HepG2 (cell line): ENCODE results near the gene EPHA6. TPM values are rescaled to one million over a fixed set of nuclear protein-coding genes. Genes with fewer than 3 reads are reported as not detected.
"Not testable (repeated sequence)": the region's sequence is repeated elsewhere in the genome, so short reads cannot be mapped to it uniquely, and the experiment has no call there.

ENCODE experiments used
- ATAC-seq: fragments of 200-7000 bp; cut with Tn5 transposase; 3 replicates; pipeline ENCODE4 v1.9.1; 2020; ENCODE audit warnings: mild to moderate bottlenecking, moderate library complexity
- BruUV-seq: library from RNA; stranded (reverse); fragments of 400-500 nt; replicated peaks from 2 replicates; lab custom pipeline; 2021; lab: Mats Ljungman, UMichigan
- CTCF ChIA-PET: fragments of 300-600 bp; formaldehyde crosslinking; extraction: SDS; loops from one replicate; lab custom pipeline; 2021; ENCODE audit warnings: low total read pairs, inconsistent platforms, low intra/inter-chr PET ratio; lab: Yijun Ruan, JAX
- POLR2A ChIA-PET: fragments of 350-600 bp; sonication (Branson Sonifier 250); formaldehyde crosslinking; loops from one replicate; lab custom pipeline; 2020; ENCODE audit warnings: antibody characterized with exemption, inconsistent platforms; lab: Yijun Ruan, JAX
- DNase-seq: peaks from one replicate; pipeline ENCODE4 v3.0.0-alpha.2; 2015; ENCODE audit warnings: low spot score
- FAIRE-seq: peaks from 3 replicates; lab custom pipeline; 2011; peaks lifted over from hg19 to GRCh38; lab: Jason Lieb, UNC
- H2AFZ ChIP-seq: one replicate; pipeline ENCODE4 v1.6.1; 2011; ENCODE audit warnings: low read length, inconsistent platforms
- H3K27ac ChIP-seq: fragments of 300-600 bp; 3 replicates; pipeline ENCODE4 v1.8.0; 2011; ENCODE audit warnings: mixed run types, mild to moderate bottlenecking, mixed read lengths, low read length, inconsistent platforms; ENCODE audit not compliant: insufficient read depth; ENCODE audit errors: extremely low read length
- H3K27me3 ChIP-seq, 2 experiments: fragments of 200-600 bp in 1 of 2; 2 replicates in 1 of 2; 3 replicates in 1 of 2; pipeline versions ENCODE4 v1.6.0 to v1.8.0; 2011; ENCODE audit warnings: low read length in 2 of 2, mild to moderate bottlenecking in 2 of 2, moderate library complexity in 2 of 2, inconsistent platforms in 1 of 2; ENCODE audit not compliant: insufficient read depth in 2 of 2, control insufficient read depth in 1 of 2
- H3K36me3 ChIP-seq, 2 experiments: fragments of 200-600 bp in 1 of 2; replicated peaks in 1 of 2; 2 replicates in 1 of 2; 3 replicates in 1 of 2; pipeline versions ENCODE4 v1.5.1 to v1.8.0; 2011; ENCODE audit warnings: low read length in 2 of 2, inconsistent platforms in 1 of 2; ENCODE audit not compliant: insufficient read depth in 2 of 2, control insufficient read depth in 1 of 2
- H3K4me1 ChIP-seq: 2 replicates; pipeline ENCODE4 v1.5.1; 2012; ENCODE audit warnings: low read length, inconsistent platforms; ENCODE audit not compliant: insufficient read depth
- H3K4me2 ChIP-seq: 2 replicates; pipeline ENCODE4 v1.6.0; 2011; ENCODE audit warnings: low read depth, low read length, inconsistent platforms
- H3K4me3 ChIP-seq, 3 experiments: fragments of 200-600 bp in 1 of 3; sonication (generic), shearing (Covaris generic) in 1 of 3; replicated peaks in 1 of 3; 2 replicates each; pipeline ENCODE4 v1.5.1; 2011 to 2016; ENCODE audit warnings: low read length in 3 of 3, inconsistent platforms in 2 of 3, low read depth in 2 of 3, mild to moderate bottlenecking in 2 of 3, control low read depth in 1 of 3, mixed read lengths in 1 of 3; ENCODE audit not compliant: insufficient read depth in 1 of 3
- H3K79me2 ChIP-seq: one replicate; pipeline ENCODE4 v1.6.1; 2011; ENCODE audit warnings: low read length, inconsistent platforms; ENCODE audit not compliant: insufficient read depth
- H3K9ac ChIP-seq: 2 replicates; pipeline ENCODE4 v1.6.0; 2011; ENCODE audit warnings: mild to moderate bottlenecking, low read depth, low read length, inconsistent platforms; ENCODE audit not compliant: insufficient read depth
- H3K9me3 ChIP-seq: 2 replicates; pipeline ENCODE4 v1.5.1; 2012; ENCODE audit warnings: mild to moderate bottlenecking, low read length
- H4K20me1 ChIP-seq: 2 replicates; pipeline ENCODE4 v1.6.0; 2011; ENCODE audit warnings: inconsistent platforms, mild to moderate bottlenecking, low read length, moderate library complexity; ENCODE audit not compliant: insufficient read depth
- SMAD1 ChIP-seq: sonication (generic); formaldehyde crosslinking; IDR thresholded peaks from 2 replicates; pipeline ENCODE4 v1.4.0; 2020; ENCODE audit warnings: missing genetic modification reagents, low read depth, mild to moderate bottlenecking, borderline replicate concordance
- WGBS: methylation state at CpG from one replicate; pipeline ENCODE4 v1.1.6; 2017; ENCODE audit warnings: low lambda C conversion rate; 5-methylcytosine and 5-hydroxymethylcytosine counted together
- in situ Hi-C: cut with HindIII; loops from 2 replicates; pipeline ENCODE4 v1.10.0; 2017; ENCODE audit warnings: low pct_unique_long_range_greater_than_20kb; ENCODE audit not compliant: extremely low pct_ligation_motif_present
- intact Hi-C: fragments of 100-400 bp; cut with micrococcal nuclease; formaldehyde crosslinking; loops from one replicate; pipeline ENCODE4 v1.10.0; 2022; ENCODE audit not compliant: unreplicated experiment
- polyA plus RNA-seq, 8 experiments: library from polyadenylated mRNA; depleted of rRNA in 3 of 8; stranded (reverse) in 7 of 8; unstranded in 1 of 8; fragments of >200 nt; fragmentation: Illumina TruSeq in 4 of 8; extraction: Trizol in 4 of 8; gene quantifications; 2 replicates each; pipeline versions ENCODE4 v1.2.1 to v1.2.3, GENCODE V29; 2011 to 2016; ENCODE audit warnings: low read depth in 4 of 8, missing spikeins in 1 of 8, mixed read lengths in 1 of 8; ENCODE audit not compliant: insufficient read depth in 1 of 8
- total RNA-seq, 5 experiments: library from RNA; depleted of rRNA; stranded (reverse); fragments of >200 nt; fragmentation: Illumina TruSeq; extraction: Trizol; gene quantifications; 2 replicates each; pipeline ENCODE4 v1.2.3, GENCODE V29; 2016; ENCODE audit warnings: low read depth in 1 of 5

EPHA6 gene
- total and polyA plus RNA-seq, 2 of the 13 experiments (the other 11 are each of a cell fraction or from before 2014, with no cell fraction given), result not detected

GRCh38 chr3:97269202-97269601 lies 454.8 kb downstream of the EPHA6 start:
- Histone ChIP-seq H3K4me1 (no peaks in the 10 kb centered on the region), H3K27me3 (no peaks in the 10 kb centered on the region; a peak in 1 of 5 replicates), H3K9ac (no peak overlapping the region), H3K36me3 (no peaks in the 10 kb centered on the region), H3K4me3 (no peak overlapping the region), H3K9me3 (no peaks in the 10 kb centered on the region), H4K20me1 (no peaks in the 10 kb centered on the region), H3K4me2 (no peak overlapping the region), H3K79me2 (no peaks in the 10 kb centered on the region), H2AFZ (no peak overlapping the region), H3K27ac (no peak overlapping the region)
- in situ Hi-C loops, result no loop called here
- ChIA-PET POLR2A (no interaction called here), CTCF (no interaction called here)
- FAIRE-seq (no peak), DNase-seq (no peak), ATAC-seq (no peak)
- 0% methylated on average over 2 of the region's 2 CpGs for WGBS
- intact Hi-C loops, result no loop called here
- no peak for TF ChIP-seq SMAD1 (CRISPR knock-in tag)
- no TSS peak for BruUV-seq

- POLR2A ChIA-PET, result not testable (repeated sequence)
Observed at GRCh38 chr3:97276879-97277550, 462.6 kb downstream of the EPHA6 start.

More at GRCh38 chr3:97276879-97277550, 462.6 kb downstream of the EPHA6 start:
- BruUV-seq, H3K27me3 ChIP-seq, H3K9me3 ChIP-seq, intact Hi-C loops, ATAC-seq, H3K4me1 ChIP-seq, CTCF ChIA-PET, in situ Hi-C loops, DNase-seq, H3K4me3 ChIP-seq, H3K27ac ChIP-seq, H2AFZ ChIP-seq, H3K79me2 ChIP-seq, H3K9ac ChIP-seq, H4K20me1 ChIP-seq, FAIRE-seq, H3K4me2 ChIP-seq, H3K36me3 ChIP-seq: not testable (repeated sequence)
- WGBS, result 4% methylated on average over 15 of the region's 15 CpGs
